Cerebellar nuclear complex (tissue), 1 donor: ENCODE measurements around the gene ZSCAN25.
"Not testable (repeated sequence)": the region's sequence is repeated elsewhere in the genome, so short reads cannot be mapped to it uniquely, and the experiment has no call there.

Experiments used
- DNase-seq, 2 experiments: peaks; one replicate each; lab custom pipeline; 2025; lab: John Stamatoyannopoulos, UW

Gene ZSCAN25

DNA sequence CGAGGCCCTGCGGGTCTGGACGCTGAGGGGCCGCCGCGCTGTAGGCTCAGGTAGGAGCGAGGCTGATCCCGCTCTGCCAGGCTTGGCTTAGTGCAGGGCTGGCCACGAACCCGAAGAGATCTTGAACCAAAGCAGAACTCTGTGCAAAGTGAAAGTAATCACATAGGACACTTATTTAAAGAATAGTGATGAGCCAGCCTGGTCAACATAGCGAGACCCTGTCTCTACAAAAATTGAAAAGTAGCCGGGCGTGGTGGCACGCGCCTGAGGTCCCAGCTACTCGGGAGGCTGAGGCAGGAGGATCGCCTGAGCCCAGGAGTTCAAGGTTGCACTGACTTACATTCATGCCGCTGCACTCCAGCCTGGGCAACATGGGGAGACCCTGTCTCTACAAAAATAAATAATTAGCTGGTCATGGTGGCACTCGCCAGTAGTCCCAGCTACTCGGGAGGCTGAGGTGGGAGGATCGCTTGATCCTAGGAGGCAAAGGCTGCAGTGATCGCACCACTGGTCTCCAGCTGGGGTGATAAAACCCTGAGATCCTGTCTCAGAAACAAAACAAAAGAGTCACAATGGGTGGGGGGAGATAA lies 541 bp downstream of the ZSCAN25 start:
- DNase-seq = no peak

GRCh38 chr7:99618726-99619125 lies 2.0 kb downstream of the ZSCAN25 start:
- DNase-seq = no peak

GRCh38 chr7:99619571-99620130 lies 2.9 kb downstream of the ZSCAN25 start:
- DNase-seq = no peak

DNA sequence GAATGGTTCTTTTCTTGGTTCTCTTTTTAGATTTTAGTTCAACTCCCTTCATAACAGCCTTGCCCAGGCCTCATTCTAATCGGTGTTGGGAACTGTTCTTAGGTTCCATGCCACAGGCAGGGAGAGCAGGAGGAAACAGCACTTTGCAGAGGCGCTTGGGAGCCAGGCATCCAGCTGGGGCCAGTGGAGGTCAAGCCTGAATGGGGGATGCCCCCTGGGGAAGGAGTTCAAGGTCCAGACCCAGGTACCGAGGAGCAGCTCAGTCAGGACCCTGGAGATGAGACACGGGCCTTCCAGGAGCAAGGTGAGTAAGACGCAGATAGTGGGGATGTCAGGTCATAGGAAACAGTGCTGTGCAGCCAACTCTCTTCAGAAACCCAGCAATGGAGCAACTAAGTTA lies 4.5 kb downstream of the ZSCAN25 start:
- no peak for DNase-seq

- no peak for DNase-seq
Measured at GRCh38 chr7:99622596-99622995, 5.8 kb downstream of the ZSCAN25 start.

DNA sequence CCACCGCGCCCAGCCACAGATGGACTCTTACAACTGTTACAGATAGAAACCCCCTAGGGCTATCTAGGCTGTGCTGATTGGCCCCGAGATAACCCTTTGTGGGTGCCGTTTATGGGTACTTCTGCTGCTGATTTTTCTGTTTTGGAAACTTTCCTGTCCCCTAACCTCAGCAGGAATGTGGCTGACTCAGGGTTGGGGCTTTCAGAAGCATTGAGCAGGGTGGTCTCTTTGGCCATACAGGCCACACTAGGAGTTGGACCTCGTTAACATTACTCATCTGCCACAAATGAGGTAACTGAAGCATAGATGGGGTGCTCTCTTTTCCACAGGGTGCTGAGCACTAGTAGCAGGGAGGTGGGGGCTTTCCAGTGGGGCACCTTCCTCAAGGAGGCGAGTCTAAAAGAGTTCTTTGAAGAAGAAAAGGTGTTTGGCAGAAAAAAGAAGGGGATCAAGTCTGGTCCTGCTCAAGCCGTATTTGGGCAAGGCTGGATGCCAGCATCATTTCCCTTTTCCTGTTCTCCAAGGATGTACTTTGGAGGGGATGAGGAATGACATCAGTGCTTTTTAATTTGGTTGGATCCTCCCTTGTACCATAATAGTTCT lies 6.4 kb downstream of the ZSCAN25 start:
- no peak for DNase-seq

DNA sequence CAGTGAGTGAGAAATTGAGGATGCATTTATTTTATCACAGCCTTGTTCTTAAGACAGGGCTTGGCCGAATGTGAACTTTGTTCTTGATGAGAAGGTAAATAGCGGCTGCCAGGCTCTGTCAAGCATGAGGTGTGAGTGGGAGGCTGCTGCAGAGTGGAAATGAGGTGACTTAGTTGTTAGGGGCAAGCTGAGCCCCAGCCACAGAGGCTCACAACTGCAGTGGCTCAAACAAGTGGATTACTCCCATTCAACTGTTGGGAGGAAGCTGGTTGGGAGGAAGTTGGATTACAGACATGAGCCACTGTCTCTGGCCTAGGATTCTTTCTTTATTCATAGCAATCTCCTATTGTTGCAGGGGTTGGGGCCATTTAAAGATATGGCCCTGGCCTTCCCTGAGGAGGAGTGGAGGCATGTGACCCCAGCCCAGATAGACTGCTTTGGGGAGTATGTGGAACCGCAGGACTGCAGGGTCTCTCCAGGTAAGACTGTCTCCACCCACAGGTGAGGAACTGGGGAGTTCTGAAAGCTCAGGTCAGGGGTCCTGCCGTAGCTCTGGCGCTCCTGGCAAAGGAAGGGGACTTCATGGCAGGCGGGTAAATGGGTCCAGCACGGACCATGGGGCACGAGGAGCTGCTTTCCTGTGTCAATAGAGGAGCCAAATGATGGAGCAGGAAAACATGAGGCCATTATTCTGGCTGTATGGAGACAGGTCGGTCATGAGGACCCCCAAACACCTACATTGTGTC lies 7.1 kb downstream of the ZSCAN25 start:
- no peak for DNase-seq

GRCh38 chr7:99624484-99624883 lies 7.7 kb downstream of the ZSCAN25 start:
- no peak for DNase-seq

GRCh38 chr7:99625321-99625720 lies 8.6 kb downstream of the ZSCAN25 start:
- no peak for DNase-seq

DNA sequence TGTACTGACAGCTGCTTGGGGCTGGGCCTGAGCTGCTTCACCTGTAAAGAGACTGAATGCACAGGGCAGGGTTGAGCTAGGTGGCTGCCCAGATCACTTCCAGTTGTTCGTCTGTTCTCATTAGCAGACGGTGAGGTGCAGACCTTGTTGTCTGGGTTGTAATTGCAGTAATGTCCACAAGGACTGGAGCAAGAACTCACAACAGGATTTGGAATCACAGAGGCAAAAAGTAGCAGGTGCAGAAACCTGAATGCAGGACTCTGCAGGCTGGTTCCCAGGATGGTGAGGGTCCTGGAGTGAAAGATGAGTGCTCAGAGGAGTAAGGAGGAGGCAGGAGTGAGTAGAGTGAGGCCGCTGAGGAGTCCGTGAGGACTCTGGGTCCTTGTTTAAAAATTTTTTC lies 9.2 kb downstream of the ZSCAN25 start:
- no peak for DNase-seq

DNA sequence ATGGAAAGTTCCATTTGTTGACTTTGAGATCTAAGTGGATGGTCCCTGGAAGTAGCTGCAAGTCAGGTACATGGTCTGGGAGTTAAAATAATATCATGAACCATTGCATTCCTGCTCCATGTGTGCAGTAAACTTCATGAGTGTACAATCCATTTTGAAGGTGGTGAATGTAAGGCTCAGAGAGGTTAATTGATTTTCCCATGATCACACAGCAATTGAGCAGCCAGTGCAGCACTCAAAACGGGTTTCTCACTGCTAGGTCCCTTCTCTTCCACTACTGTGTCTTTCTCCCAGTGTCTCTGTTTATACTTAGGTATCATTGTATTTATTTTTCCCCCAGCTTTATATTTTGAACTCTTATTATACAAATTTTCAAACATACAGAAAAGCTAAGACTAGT lies 9.9 kb downstream of the ZSCAN25 start:
- no peak for DNase-seq

DNA sequence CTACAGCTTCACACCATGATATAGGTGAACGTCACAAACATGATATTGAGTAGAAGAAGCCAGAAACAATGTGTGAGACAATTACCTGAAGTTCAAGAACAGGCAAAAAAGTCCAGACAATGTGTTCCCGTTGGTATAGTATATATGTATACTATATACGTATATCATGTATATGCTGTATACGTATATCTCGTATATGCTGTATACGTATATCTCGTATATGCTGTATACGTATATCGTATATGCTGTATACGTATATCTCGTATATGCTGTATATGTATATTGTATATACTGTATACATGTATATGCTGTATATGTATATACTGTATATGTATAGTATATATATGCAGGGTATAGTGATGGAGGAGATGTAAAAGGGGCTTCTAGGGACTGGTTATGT lies 10.8 kb downstream of the ZSCAN25 start:
- no peak for DNase-seq

- DNase-seq = no peak
Measured at GRCh38 chr7:99628471-99629465, 12.0 kb downstream of the ZSCAN25 start.

DNA sequence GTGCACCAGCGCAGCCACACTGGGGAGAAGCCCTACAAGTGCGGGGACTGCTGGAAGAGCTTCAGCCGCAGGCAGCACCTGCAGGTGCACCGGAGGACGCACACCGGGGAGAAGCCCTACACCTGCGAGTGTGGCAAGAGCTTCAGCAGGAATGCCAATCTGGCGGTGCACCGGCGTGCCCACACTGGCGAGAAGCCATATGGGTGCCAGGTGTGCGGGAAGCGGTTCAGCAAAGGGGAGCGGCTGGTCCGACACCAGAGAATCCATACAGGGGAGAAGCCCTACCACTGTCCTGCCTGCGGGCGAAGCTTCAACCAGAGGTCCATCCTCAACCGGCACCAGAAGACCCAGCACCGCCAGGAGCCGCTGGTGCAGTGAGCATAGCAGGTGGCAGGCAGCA lies 12.9 kb downstream of the ZSCAN25 start:
- DNase-seq = no peak

GRCh38 chr7:99631295-99632109 lies 14.8 kb downstream of the ZSCAN25 start:
- DNase-seq = no peak

DNA sequence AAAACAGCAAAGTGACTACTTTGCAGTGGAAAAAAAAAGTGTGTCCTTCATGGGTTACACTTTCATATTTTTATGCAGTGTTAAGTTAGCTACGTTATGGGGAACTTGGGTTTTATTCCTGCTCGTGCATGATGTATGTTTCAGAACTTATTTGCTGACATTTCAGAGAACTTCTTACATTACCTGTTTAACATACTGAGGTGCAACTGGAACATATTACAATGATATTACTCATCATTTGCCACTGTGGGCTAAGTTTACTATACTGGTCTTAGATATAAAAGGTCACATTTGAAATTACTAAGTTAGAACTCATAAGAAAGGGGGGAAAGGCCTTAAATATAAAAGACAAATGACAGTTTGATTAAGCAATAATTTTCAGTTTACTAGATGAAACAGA lies 20.7 kb downstream of the ZSCAN25 start:
- not testable (repeated sequence) for DNase-seq

DNA sequence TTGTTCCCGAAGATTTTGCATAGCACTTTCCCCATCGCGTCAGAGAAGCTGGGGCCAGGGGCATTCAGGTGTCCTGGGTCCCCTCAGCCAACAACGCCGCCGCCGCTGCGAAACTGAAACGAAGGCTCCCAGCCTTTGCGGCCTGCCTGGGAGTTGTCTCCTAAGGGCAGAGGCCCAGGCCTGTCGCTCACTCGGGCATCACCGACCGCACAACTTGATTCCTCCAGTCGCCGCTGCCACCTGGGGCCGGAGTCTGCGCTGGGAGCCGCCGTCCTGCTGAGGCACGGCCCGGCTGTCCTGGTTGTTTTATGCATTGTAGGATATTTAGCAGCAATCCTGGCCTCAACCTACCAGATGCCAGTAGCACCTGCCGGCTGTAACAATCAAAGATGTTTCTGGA lies 22.0 kb downstream of the ZSCAN25 start:
- no peak for DNase-seq

DNA sequence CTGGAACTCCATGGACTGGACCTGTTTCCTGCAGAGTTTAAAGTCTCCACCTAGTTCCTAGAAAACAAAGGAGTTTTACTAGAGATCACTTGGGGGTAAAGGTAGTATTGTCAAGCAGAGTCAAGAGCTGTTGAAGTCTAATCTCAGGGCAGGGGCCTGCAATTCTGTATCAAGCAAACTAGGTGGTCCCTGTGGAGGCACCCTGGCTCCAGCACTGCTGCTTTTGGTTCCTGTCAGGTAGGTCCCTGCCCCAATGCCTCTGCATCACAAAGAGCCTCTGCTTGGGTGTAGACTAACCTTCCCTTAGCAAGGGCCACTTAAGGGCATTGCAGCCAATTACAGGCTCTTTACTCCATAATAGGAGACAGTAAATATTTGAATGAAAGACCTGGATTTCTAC lies 22.5 kb downstream of the ZSCAN25 start:
- no peak for DNase-seq

- DNase-seq = no peak
Measured at GRCh38 chr7:99642027-99642426, 25.3 kb downstream of the ZSCAN25 start.

DNA sequence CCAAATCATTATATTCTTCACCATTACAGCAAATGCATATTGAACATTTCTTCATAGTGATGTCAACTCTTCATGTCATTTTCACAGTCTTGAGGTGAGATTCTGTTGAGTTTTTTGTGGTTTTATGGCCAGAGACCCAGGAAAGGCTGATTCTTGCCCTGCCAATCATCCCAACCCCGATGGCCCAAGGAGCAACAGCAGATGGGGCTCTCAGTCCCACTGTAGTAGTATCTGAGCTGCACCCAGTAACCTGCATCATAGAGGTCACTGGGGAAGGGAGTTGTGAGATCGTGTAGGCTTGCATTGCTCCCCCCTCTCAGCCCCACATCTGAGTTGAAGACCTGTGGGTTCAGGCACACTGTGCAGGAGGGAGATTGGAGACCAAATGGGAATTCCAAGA lies 26.7 kb downstream of the ZSCAN25 start:
- DNase-seq = no peak

DNA sequence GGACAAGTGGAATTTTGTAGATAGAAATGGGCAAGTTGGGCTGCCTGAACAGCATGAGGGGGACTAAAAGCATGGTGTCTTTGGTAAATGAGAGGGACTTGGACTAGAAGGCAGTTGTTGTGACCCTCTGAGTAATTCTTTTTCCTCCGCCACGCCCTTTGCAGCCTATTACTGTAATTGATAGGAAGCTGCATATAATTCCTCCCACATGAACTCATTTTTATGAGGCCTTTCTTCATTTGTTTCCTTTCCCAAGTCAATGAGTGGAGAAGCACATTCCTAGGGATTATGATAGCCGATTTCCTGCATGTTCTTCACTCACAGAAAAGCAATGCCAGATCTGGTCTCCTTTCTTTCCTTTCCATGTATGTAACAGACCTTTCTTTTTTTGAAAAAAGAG lies 27.7 kb downstream of the ZSCAN25 start:
- no peak for DNase-seq
